Motor neuron (in vitro differentiated cells): Measurements from ENCODE around the gene SLC40A1. TPM values are rescaled to one million over a fixed set of nuclear protein-coding genes. Genes with fewer than 3 reads are reported as not detected.

Experiments
- ATAC-seq, 8 experiments: fragments of 200-7000 bp; cut with Tn5 transposase; replicated peaks in 6 of 8; 2 replicates each; pipeline ENCODE4 v1.8.0; 2021; ENCODE audit warnings: mild to moderate bottlenecking in 8 of 8, moderate library complexity in 8 of 8
- H3K27ac ChIP-seq, 2 donors: fragments of 250-450 bp; sonication (Bioruptor Pico); 2 replicates each; pipeline ENCODE4 v1.9.0; 2021; ENCODE audit warnings: antibody characterized with exemption in 2 of 2, mild to moderate bottlenecking in 2 of 2, moderate library complexity in 1 of 2
- H3K4me1 ChIP-seq, 2 donors: fragments of 250-450 bp; sonication (Bioruptor Pico); replicated peaks in 1 of 2; 2 replicates each; pipeline ENCODE4 v1.6.1; 2021; ENCODE audit warnings: antibody characterized with exemption in 2 of 2, mild to moderate bottlenecking in 2 of 2, moderate library complexity in 1 of 2
- H3K4me3 ChIP-seq, 5 donors: fragments of 250-450 bp; sonication (Bioruptor Pico); 2 replicates each; pipeline ENCODE4 v1.9.0; 2021; ENCODE audit warnings: antibody characterized with exemption in 5 of 5, mild to moderate bottlenecking in 5 of 5, moderate library complexity in 4 of 5
- WGBS, 10 experiments: fragments of 450-650 bp; shearing (Covaris generic); methylation state at CpG; one replicate each; pipeline ENCODE4 v1.0.0; 2022; 5-methylcytosine and 5-hydroxymethylcytosine counted together
- in situ Hi-C, 9 experiments: fragments of 400-800 bp; cut with MboI; loops; one replicate each; pipeline ENCODE4 v1.15.0; 2021; ENCODE audit warnings: low sequenced_read_pairs in 9 of 9, low pct_unique_long_range_greater_than_20kb in 2 of 9; ENCODE audit not compliant: unreplicated experiment in 9 of 9
- total RNA-seq, 8 experiments: library from RNA; unstranded; fragments of 300-600 nt; gene quantifications; 2 replicates each; pipeline versions ENCODE4 v1.2.3 to v1.2.4, GENCODE V29; 2022

The SLC40A1 gene
- total RNA-seq, 8 experiments from 2014 or later = 3.1 to 27.6 (median 4.1) TPM

DNA sequence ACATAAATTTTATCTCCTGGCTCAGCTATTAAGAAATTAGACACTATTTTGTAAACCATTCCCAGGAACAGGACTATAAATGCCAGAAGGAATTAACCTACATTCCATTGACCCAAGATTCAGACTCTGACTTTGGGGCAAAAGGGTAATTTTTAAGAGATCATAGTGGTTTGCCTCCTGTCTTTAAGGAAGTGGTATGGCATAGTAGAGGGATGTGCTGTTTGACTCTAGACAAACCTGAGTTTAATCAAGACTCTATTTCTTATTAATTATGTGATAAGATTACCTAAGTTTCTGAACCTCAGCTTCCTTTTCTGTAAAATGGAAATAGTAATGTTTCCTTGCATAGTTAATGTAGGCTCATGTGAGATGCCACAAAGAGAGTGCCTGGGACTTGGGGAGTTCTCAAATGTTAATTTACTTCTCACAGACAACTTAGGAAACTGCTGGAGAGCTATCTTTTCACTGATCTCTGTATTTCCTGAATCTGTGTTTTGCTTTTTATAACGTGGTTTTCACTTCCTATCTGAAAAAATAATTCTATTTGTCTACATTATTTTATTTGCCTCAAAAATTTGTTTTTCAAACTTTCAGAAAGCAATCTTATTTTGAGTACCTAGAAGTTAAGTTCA, 11.9 kb upstream of the SLC40A1 start:
- WGBS, 10 experiments = 7 to 33% (median 20%) methylated on average over 1 of the region's 1 CpG; no CpG with 5 or more reads in 1 of the 10 experiments
- H3K4me3 ChIP-seq = no peak overlapping the region
- in situ Hi-C loops = no loop called here
- ATAC-seq = no peak
- H3K4me1 ChIP-seq = no peaks in the 10 kb centered on the region
- H3K27ac ChIP-seq = no peak overlapping the region

DNA sequence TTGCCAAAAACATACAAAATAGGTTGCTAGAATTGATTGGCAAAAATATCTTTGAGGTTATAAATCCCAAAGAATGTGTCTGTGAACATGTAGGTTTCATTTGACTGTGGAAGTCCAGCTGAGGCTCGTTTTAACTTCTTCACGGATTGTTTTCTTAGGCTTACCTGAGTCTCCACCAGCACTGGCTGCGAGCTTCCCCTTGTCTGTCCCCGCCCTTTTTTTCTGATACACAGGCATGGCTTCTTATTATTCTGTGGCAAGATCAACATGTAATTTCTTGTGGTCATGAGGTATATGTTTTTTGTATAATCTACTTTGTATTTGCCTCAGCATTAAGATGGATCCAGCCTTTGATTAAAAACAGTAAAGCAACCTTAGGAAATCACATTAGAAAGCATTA, 7.2 kb upstream of the SLC40A1 start:
- no peak overlapping the region for H3K27ac ChIP-seq
- in situ Hi-C loops = no loop called here
- WGBS, 10 experiments = 72 to 93% (median 82%) methylated on average over 2 to 4 of the region's 4 CpGs; no CpG with 5 or more reads in 1 of the 10 experiments

DNA sequence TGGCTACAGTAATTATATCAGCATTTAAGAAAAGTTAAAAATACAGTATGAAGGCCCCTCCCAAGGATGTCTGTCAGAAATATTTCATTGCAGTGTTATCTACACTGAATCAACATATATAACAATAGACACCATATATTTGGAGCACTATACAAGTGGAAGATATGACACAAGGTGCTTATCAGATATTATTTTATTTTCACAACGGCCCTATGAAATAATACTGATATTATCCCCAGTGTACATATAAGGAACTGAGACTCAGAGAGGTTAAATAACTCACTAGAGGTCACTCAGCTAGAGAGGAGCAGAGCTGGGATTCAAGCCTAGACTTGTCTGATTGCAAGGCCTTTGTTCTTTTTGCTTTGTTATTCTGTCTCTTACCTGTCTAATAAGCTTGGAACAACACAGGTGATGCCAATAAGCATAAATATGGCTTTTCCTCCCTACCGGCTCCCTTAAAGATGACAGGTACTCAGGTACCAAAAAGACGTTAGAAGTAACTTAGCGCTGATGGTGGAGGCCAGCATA, 4.7 kb upstream of the SLC40A1 start:
- no peak overlapping the region for H3K27ac ChIP-seq
- WGBS, 10 experiments = 17 to 100% (median 79%) methylated on average over 1 to 4 of the region's 4 CpGs; no CpG with 5 or more reads in 2 of the 10 experiments
- ATAC-seq = no peak
- H3K4me1 ChIP-seq = peaks cover 0 to 5% of the 10 kb centered on the region in 2 donors
- in situ Hi-C loops = no loop called here
- no peak overlapping the region for H3K4me3 ChIP-seq

More for the DNA sequence above, 7.2 kb upstream of the SLC40A1 start:
- no peaks in the 10 kb centered on the region for H3K4me1 ChIP-seq
- H3K4me3 ChIP-seq = no peak overlapping the region
- ATAC-seq = no peak

DNA sequence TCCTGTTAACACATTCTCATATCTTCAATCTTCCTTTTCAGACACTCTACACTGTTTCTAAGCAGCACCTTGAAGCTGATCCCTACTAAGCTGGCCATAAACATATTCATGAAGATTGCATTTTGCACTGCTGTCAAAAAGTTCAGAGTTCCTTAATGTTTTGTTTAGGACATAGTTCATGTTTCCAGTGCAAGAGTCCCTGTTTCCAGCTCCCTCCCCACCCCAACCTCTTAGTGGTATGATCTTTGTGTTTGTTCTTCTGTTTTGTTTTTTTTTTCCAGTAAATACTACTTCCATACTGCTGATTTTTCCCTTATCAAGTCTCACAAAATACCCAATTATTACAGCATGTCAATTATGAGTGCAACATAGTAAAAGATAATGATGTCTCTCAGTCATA, 4.1 kb upstream of the SLC40A1 start:
- no peak overlapping the region for H3K27ac ChIP-seq
- in situ Hi-C loops = no loop called here
- no peak overlapping the region for H3K4me3 ChIP-seq
- peaks cover 0 to 7% of the 10 kb centered on the region in 2 donors for H3K4me1 ChIP-seq
- ATAC-seq = no peak

DNA sequence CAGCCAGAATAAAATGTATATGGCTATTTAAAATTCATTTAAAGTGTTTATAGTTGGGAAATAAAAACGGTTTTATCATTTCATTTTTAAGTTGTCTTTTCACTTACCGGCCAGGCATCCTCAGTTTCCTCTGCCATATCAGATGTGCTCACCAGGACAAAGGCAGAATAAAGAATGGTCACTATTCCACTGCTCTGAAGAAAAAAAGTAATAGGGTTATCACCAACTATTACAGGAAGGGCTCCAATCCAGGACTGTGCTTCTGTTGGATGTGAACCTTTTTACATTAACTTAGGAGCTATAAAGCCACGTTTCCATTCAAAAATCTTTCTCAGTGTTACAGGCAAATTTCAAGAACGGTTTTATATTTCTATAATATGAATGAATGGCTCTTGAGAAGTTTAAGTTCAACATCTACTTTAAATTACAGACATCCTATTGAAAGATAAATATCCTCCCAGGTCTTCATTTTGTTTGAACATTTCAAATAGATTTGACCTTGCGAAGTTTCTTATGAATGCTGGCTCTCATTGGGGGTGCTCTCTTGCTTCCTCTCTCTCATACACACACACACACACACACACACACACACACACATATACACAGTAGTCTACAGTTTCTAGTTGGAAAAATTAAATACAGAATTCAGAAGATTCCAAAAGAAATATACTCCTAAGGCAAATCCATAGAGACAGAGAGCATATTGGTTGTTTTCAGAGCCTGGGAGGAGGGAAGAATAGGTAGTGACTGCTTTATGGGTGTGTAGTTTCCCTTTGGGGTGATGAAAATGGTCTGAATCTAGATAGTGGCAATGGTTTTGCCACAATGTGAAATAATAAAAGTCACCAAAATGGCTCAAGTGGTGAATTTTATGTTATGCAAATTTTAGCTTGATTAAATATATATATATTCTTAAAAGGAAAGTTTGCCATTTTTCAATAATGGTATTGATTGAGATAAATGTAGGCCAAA, 2.9 kb upstream of the SLC40A1 start:
- in situ Hi-C loops = no loop called here
- WGBS, 10 experiments = 0 to 83% (median 72%) methylated on average over 1 to 5 of the region's 5 CpGs; no CpG with 5 or more reads in 2 of the 10 experiments
- no peak overlapping the region for H3K27ac ChIP-seq
- ATAC-seq = no peak
- H3K4me3 ChIP-seq = no peak overlapping the region
- H3K4me1 ChIP-seq = peaks cover 0 to 12% of the 10 kb centered on the region in 2 donors

DNA sequence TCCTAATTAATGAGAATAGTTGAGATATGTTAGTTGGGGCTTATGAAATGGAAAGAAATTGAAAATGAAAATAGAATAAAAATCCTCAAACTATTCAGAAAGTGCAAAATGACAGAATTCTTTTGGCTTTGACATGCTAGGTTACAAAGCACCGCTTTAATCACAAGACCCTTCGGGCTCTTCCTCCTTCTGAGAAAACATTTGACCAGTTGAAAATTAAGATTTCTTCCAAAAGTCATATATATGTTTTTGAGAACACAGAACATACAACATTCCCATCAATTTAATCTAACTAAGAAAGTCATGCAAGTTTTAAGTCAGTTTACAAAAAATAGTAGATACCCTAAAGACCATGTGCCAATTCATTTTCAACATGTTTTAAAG, 2.2 kb upstream of the SLC40A1 start:
- no peak overlapping the region for H3K27ac ChIP-seq
- H3K4me1 ChIP-seq = peaks cover 0 to 12% of the 10 kb centered on the region in 2 donors
- no peak for ATAC-seq
- H3K4me3 ChIP-seq = no peak overlapping the region
- in situ Hi-C loops = no loop called here
- WGBS, 10 experiments = 74 to 100% (median 91%) methylated on average over 2 of the region's 2 CpGs

DNA sequence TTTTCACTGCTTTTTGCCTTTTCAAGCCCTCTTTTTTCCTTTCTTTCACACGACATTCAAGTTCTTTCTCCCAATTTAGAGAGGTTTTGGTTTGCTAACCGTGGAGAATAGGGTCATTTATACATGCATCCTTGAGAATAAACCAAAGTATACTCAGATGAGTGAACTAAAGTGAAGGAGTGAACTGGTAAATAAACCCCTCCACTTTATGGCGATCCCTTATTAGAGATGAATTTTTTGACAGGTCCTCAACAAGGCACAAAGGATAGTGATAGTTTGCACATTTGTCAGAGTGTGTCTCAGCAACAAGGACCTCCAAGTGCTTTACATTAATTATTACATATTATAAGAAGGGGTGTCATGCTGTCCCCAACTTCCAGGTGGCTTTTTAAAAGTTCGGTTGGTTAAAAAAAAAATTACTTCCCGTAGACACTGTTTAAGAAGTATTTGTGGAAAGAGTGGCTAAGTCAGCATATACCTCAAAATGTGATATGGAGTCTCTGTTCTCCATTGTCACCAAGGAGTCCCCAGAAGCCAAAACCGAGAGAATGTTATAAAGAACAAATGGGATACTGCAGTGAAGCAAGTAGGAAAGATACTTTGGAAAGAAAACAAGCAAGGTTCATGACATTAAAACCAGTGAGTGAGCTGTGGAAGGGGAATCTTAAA, 1.7 kb upstream of the SLC40A1 start:
- Histone ChIP-seq H3K27ac (no peak overlapping the region), H3K4me1 (peaks cover 0 to 12% of the 10 kb centered on the region in 2 donors), H3K4me3 (peak overlapping the region in 1 of 5 donors; percentile 56)
- no peak for ATAC-seq
- in situ Hi-C loops = no loop called here
- WGBS, 10 experiments = 60 to 86% (median 69%) methylated on average over 2 to 6 of the region's 6 CpGs

DNA sequence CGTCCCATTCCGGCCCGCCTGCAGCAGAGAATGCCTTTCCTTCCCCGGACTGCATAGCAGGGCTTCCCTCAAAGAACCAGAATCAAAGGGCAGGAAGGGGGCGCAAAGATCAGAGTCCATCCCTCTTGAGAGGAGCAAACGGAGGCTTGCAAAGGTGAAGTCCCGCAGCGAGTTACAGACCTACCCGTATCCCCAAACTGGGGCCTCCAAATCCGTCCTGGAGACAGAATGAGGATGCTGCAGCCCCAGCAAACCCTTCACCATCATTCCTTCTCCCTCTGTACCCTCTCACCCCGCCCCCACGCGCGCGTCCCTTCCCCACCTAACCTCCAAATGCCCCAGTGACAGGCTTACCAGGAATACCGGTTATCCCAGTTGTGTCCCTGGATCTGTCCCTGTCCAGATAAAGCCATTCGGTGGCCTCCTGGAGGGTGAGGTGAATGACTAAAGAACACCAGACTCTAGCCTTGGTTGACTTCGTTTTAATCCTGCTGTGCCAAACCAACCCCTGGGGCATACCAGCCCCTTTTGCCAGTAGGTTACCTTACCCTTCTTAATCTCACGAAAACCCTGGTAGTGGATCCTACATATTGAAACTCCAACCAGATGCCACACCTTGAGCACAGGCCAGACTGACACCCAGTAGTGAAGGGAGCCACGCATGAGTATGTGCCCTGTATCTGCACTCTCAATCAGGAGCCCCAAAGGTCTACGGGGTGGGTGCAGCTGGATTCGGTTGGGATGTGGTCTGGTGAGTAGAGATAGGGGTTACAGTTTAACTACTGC, 961 bp upstream of the SLC40A1 start:
- WGBS, 10 experiments = 11 to 51% (median 24%) methylated on average over 3 to 12 of the region's 22 CpGs; no CpG with 5 or more reads in 3 of the 10 experiments
- H3K4me1 ChIP-seq = peaks cover 0 to 12% of the 10 kb centered on the region in 2 donors
- H3K27ac ChIP-seq = peak overlapping the region; percentile 56 to 84
- in situ Hi-C loops = no loop called here
- H3K4me3 ChIP-seq = peak overlapping the region; percentile 42 to 66 (median 56)
- ATAC-seq = peak; percentile 5 to 15 (median 8)

DNA sequence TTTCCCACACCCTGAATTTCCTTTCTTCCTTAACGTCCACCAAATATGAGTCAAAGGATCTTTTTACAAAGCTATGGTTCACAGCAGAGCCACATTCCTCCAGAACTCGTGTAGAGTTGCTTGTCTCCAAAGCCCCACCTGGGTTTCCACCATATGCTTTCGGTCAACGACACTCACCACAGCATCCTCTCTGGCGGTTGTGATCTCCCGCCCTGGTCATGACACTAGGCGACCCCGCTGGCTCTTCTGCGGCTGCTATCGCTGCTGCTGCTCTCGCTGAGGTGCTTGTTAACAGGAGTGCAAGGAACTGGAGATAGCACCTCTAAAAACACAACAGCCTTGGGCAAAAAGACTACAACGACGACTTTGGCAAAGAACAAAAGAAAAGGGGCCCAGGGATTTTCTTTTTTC, 340 bp downstream of the SLC40A1 start:
- in situ Hi-C loops = no loop called here
- WGBS, 10 experiments = 0 to 17% (median 5%) methylated on average over 1 to 13 of the region's 13 CpGs; no CpG with 5 or more reads in 2 of the 10 experiments
- ATAC-seq = peak; percentile 15 to 41 (median 34)
- Histone ChIP-seq H3K4me3 (peak overlapping the region; percentile 42 to 66 (median 56)), H3K4me1 (peaks cover 0 to 12% of the 10 kb centered on the region in 2 donors), H3K27ac (peak overlapping the region; percentile 10 to 14)

DNA sequence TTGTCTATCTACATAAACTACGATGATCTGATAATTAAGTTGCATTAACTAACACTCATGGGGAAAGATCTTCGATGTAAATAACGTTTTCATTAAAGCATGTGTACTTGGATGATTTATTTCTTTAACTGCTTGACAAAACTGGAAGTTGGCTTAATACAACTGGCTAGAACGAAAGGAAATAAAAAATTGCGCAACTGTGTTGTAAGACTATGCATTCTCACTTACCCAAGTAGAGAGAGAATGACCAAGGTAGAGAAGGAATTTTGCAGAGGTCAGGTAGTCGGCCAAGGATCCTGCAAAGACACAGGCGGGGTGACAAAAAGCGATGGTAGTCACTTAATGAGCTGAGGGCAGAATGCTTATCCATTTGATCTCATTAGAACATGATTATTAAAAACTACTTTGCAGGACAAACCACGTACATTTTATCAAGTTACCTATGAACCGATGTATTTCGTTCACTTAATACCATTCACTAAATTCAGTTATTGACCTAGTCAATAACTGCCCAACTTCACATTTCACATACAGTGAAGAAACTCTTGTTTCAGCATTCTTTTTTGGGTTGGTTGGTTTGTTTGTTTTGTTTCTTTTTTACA, 900 bp downstream of the SLC40A1 start:
- ATAC-seq = no peak
- in situ Hi-C loops = no loop called here
- 51 to 100% (median 84%) methylated on average over 3 to 11 of the region's 11 CpGs for WGBS, 10 experiments
- peaks cover 0 to 12% of the 10 kb centered on the region in 2 donors for H3K4me1 ChIP-seq
- no peak overlapping the region for H3K27ac ChIP-seq
- peak overlapping the region; percentile 42 to 66 (median 56) for H3K4me3 ChIP-seq

DNA sequence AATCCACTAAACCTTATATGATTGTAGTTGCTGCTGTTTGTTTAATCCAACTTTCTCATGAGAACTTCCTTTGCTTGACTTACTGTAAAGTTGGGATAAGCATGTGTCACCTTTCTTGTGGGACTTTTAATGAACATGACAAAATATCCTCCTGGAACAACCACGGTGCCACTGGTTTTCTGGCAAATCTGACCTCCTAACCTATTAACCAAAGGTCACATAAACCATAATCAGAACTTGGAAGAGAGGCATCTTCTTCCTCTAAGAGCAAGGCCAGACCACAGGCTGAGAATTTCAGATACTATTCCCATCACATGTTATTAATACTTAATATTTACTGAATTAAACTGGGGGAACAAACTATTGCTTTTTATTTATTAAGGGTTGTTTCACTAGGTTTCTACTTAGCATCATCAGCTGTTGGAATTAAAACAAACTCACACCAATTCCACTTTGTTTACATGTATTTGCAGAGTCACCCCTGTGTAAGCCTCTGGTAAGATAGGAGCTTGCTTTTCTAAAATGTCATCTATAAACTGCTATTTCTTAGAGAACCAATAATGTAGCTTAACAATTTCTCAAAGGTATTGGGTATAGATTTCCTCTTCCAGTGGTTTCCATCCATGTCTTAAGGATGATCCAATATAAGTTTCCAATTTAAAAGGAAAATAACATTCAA, 2.2 kb downstream of the SLC40A1 start:
- H3K4me1 ChIP-seq = peaks cover 0 to 12% of the 10 kb centered on the region in 2 donors
- ATAC-seq = no peak
- H3K27ac ChIP-seq = no peak overlapping the region
- whole genome bisulfite sequencing, 10 experiments = 60 to 100% (median 79%) methylated on average over 1 of the region's 1 CpG; no CpG with 5 or more reads in 2 of the 10 experiments
- no peak overlapping the region for H3K4me3 ChIP-seq
- in situ Hi-C loops = no loop called here
